H7 (cell line): Measurements from ENCODE around the gene SH3GLB1. TPM values are rescaled to one million over a fixed set of nuclear protein-coding genes. Genes with fewer than 3 reads are reported as not detected.

ENCODE experiments used
- DNase-seq: peaks from one replicate; pipeline ENCODE4 v3.0.0; 2012
- H3K27me3 ChIP-seq: 2 replicates; pipeline ENCODE4 v1.6.0; 2011; ENCODE audit warnings: mild to moderate bottlenecking, low read length; ENCODE audit not compliant: control insufficient read depth, insufficient read depth
- H3K36me3 ChIP-seq: replicated peaks from 2 replicates; pipeline ENCODE4 v1.5.1; 2011; ENCODE audit warnings: low read length; ENCODE audit not compliant: control insufficient read depth, insufficient read depth
- H3K4me3 ChIP-seq: 2 replicates; pipeline ENCODE4 v1.5.1; 2011; ENCODE audit warnings: low read depth, mild to moderate bottlenecking, control low read depth, low read length, moderate library complexity; ENCODE audit not compliant: insufficient read depth
- total RNA-seq: library from RNA; depleted of rRNA; stranded (reverse); fragments of >200 nt; shearing (Covaris generic); gene quantifications from 2 replicates; pipeline ENCODE4 v1.2.3, GENCODE V29; 2014; rRNA removed

The SH3GLB1 gene
- total RNA-seq, 1 experiment from 2014 or later: 20.6 TPM

DNA sequence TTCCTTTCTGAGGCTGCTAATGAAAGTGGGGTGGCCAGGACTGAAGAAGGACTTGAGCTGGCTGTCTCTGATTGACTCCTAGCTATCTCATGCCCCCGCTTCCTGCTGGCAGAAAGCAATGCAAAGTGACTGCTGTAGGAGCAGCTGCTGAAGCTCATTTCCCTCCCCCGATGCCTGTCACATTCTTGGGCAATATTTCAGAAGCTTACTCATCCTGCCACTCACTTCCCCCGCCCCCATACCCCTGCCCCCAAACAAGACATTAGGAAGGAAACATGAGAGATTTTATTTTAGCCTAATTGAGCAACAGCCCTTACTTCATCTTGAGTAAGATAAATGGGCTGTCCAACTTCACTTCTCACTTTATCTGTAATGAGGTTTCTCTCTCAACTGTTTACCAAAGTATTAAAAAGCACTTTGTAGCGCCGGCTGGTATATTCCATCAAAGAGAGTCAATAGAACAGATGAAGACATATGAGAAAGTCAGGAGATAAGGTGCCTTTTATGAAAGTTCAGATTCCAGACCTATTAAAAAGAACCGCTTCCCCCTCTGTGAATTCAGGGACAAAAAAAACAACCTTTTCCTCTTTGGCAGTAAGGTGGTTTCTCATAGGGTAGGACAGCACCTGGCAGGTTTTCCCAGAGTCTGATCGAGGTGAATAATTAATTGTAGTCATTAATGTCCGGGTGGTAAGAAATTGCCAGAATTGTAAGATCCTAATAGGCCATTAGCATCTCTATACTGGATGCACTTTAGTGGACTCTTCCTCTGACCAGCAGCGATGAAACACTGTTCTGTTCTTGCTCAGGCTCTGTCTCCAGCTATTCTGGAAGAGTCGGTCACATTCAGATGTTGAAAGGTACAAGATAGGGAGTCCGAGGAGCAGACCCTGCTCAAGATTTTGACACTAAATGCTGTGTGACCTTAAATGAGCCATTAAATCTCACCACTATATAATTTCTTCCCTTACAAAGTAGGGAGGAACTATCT is 70.2 kb downstream of the SH3GLB1 start:
- H3K36me3 ChIP-seq: no peaks in the 10 kb centered on the region
- no peaks in the 10 kb centered on the region for H3K27me3 ChIP-seq
- no peak overlapping the region for H3K4me3 ChIP-seq
- no peak for DNase-seq

GRCh38 chr1:86775395-86775794 is 71.0 kb downstream of the SH3GLB1 start:
- Histone ChIP-seq H3K4me3 (no peak overlapping the region), H3K27me3 (no peaks in the 10 kb centered on the region), H3K36me3 (no peaks in the 10 kb centered on the region)
- DNase-seq: no peak

DNA sequence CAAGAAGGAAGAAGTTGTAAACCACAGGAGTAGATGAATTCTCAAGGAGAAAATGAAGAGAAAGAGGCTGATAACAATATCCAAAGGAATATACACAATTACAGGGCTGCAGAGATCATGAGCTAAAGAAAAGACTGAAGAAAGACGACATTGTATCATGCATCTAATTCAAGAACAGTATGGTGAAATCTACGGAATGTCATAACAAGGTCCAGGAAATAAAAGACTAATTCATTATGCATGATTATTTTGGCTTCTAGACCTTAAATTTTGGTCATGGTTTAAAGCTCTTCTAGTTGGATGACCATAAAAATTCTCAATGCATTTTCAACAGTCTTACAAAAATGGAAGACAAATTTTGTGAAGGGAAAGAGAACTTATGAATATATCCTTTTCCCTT is 71.7 kb downstream of the SH3GLB1 start:
- no peaks in the 10 kb centered on the region for H3K27me3 ChIP-seq
- no peak for DNase-seq
- no peaks in the 10 kb centered on the region for H3K36me3 ChIP-seq
- H3K4me3 ChIP-seq: no peak overlapping the region

DNA sequence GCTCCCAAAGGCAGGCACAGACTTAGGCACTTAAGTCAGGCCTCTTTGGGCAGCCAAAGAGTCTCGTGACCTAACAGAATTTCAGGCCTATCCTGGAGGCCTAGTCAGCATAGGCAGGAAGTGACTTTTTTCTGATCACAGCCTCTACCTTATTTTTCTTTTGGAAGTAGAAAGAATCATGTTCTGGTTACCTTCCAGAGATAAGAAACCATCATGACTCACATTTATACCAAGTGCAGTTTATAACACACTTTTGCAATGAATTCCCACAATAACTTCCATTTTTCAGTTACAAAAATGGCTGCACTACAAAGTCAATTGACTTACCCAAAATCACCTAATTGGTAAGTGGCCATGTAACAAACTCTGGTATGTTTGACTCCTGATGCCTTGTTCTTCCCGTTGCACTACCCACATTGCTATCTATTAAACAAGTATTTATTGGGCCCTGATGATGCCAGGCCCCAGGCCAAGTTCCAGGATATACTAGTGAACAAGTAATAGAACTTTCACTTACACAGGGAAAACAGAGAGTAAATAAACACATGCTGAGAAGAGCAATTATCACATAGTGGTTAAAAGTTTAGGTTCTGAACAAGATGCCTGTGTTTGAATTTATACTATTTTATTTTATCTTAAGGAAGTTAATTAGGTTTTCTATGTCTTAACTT is 74.3 kb downstream of the SH3GLB1 start:
- DNase-seq: no peak
- no peaks in the 10 kb centered on the region for H3K27me3 ChIP-seq
- no peak overlapping the region for H3K4me3 ChIP-seq
- no peaks in the 10 kb centered on the region for H3K36me3 ChIP-seq

- H3K4me3 ChIP-seq: no peak overlapping the region
- no peaks in the 10 kb centered on the region for H3K27me3 ChIP-seq
- no peak for DNase-seq
- no peaks in the 10 kb centered on the region for H3K36me3 ChIP-seq
Observed at GRCh38 chr1:86779308-86780191, 75.2 kb downstream of the SH3GLB1 start.

DNA sequence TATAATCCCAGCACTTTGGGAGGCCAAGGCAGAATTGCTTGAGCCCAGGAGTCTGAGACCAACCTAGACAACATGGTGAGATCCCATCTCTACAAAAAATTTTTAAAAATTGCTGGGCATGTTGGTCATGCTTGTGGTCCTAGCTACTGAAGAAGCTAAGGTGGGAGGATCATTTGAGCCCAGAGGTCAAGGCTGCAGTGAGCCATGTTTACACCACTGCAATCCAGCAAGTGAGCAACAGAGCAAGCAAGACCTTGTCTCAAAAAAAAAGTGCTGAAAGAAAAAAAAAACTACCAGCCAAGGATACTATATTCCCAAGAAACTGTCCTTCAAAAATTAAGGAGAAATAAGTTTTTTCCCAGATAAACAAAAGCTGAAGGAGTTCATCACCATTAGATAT is 78.1 kb downstream of the SH3GLB1 start:
- no peaks in the 10 kb centered on the region for H3K27me3 ChIP-seq

DNA sequence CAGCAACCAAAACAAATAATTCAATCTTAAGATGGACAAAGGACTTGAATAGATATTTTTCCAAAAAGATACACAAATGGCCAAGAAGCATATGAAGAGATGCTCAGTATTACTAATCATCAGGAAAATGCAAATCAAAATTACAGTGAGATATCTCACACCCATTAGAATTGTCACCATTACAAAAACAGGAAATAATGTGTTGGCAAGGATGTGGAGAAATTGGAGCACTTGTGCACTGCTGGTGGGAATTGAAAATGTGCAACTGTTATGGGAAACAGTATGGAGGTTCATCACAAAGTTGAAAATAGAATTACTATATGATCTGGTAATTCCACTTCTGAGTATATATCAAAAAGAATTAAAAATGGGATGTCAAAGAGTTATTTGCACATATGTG is 83.2 kb downstream of the SH3GLB1 start:
- Histone ChIP-seq H3K36me3 (no peaks in the 10 kb centered on the region), H3K27me3 (no peaks in the 10 kb centered on the region), H3K4me3 (no peak overlapping the region)
- DNase-seq: no peak

More for the DNA sequence above, 78.1 kb downstream of the SH3GLB1 start:
- Histone ChIP-seq H3K36me3 (no peaks in the 10 kb centered on the region), H3K4me3 (no peak overlapping the region)
- DNase-seq: no peak

DNA sequence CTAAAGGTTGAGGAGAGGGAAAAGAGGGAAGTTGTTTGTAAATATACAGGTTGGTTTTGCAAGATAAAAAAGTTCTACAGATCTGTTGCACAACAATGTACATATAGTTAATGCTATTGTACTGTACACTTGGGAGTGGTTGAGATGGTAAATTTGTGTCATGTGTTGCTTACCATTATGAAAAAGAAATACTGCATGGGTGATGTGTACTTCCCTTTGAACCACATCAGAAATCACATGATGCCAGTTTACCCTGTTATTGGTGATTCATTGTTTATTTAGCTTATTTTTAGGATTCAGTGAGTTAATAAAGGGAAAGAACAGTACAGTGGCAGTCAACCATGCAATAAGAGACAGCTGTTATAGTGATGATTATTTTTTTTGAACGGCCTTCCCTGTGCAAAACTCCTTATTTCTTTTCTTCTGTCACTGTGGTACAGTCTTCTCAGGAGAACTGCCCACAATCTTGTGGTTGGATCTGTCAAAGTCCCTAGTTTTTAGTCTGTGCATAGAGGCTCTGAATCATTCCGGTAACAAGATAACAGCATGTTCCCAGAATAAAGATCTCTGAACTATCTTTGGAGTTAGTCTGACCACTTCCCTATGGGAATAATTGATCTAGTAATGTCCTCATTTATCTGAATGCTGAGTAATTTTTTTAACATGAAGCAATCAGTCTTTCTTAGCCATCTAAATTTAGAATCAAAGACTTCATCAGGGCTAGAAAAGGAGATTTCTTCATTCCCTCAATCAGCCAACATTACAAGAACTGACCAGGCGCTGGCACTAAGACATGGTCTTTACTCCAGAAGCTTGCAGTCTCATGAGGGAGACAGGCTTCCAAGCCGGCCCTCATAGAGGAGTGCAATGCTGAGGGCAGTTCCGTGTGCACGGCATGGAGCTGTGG is 84.2 kb downstream of the SH3GLB1 start:
- Histone ChIP-seq H3K36me3 (no peaks in the 10 kb centered on the region), H3K4me3 (no peak overlapping the region), H3K27me3 (no peaks in the 10 kb centered on the region)
- no peak for DNase-seq

GRCh38 chr1:86795316-86795715 is 90.9 kb downstream of the SH3GLB1 start:
- Histone ChIP-seq H3K27me3 (no peaks in the 10 kb centered on the region), H3K4me3 (no peak overlapping the region), H3K36me3 (no peaks in the 10 kb centered on the region)
- DNase-seq: no peak

Other genes starting within 250 kb of the SH3GLB1 start
- not detected in 2 replicates for gene CLCA1, start 235.6 kb upstream of the SH3GLB1 start, total RNA-seq
- not detected in 2 replicates for gene CLCA4, start 157.5 kb upstream of the SH3GLB1 start, total RNA-seq
- 193 and 196 TPM in 2 replicates for gene SELENOF, start 209.6 kb downstream of the SH3GLB1 start, total RNA-seq
- gene HS2ST1, start 210.1 kb downstream of the SH3GLB1 start, total RNA-seq: 25.8 and 36.5 TPM in 2 replicates